HepG2 (cell line): ENCODE measurements around the gene PCYT2. TPM values are rescaled to one million over a fixed set of nuclear protein-coding genes. Genes with fewer than 3 reads are reported as not detected.

Experiments
- ATM ChIP-seq: fragments of 450-650 bp; IDR thresholded peaks from 2 replicates; pipeline ENCODE4 v1.7.1; 2017; ENCODE audit warnings: mild to moderate bottlenecking, borderline replicate concordance
- BCL6 ChIP-seq: IDR thresholded peaks from 2 replicates; pipeline ENCODE4 v1.6.1; 2016; ENCODE audit warnings: missing genetic modification reagents, missing compliant biosample characterization
- DR1 ChIP-seq: sonication (generic); formaldehyde crosslinking; IDR thresholded peaks from 2 replicates; pipeline ENCODE4 v1.8.0; 2021; ENCODE audit warnings: mild to moderate bottlenecking, missing genetic modification reagents, inconsistent platforms
- EEA1 ChIP-seq: sonication (generic); formaldehyde crosslinking; IDR thresholded peaks from 2 replicates; pipeline ENCODE4 v1.5.1; 2020; ENCODE audit warnings: mild to moderate bottlenecking, missing genetic modification reagents, borderline replicate concordance
- ELF1 ChIP-seq: sonication (generic); formaldehyde crosslinking; IDR thresholded peaks from 2 replicates; pipeline ENCODE4 v1.4.0; 2020; ENCODE audit warnings: missing genetic modification reagents
- GATA4 ChIP-seq: sonication (generic); IDR thresholded peaks from 2 replicates; pipeline ENCODE4 v1.6.1; 2016; ENCODE audit warnings: antibody characterized with exemption, low read depth, borderline replicate concordance
- HDAC1 ChIP-seq: sonication (generic); formaldehyde crosslinking; IDR thresholded peaks from 2 replicates; pipeline ENCODE4 v1.5.1; 2020; ENCODE audit warnings: mild to moderate bottlenecking, missing genetic modification reagents
- MTA1 ChIP-seq: sonication (generic); formaldehyde crosslinking; IDR thresholded peaks from 2 replicates; pipeline ENCODE4 v1.4.0; 2020; ENCODE audit warnings: missing genetic modification reagents, mild to moderate bottlenecking, borderline replicate concordance
- MXI1 ChIP-seq: IDR thresholded peaks from 3 replicates; pipeline ENCODE4 v1.6.1; 2012; ENCODE audit warnings: low read depth, low read length, inconsistent platforms, borderline replicate concordance
- NCOA2 ChIP-seq: sonication (generic); formaldehyde crosslinking; IDR thresholded peaks from 2 replicates; pipeline ENCODE4 v1.8.0; 2022; ENCODE audit warnings: inconsistent platforms
- NCOA5 ChIP-seq: sonication (generic); formaldehyde crosslinking; IDR thresholded peaks from 2 replicates; pipeline ENCODE4 v1.4.0; 2020; ENCODE audit warnings: missing genetic modification reagents
- NFYC ChIP-seq: IDR thresholded peaks from 2 replicates; pipeline ENCODE4 v1.6.1; 2016; ENCODE audit warnings: missing genetic modification reagents, missing compliant biosample characterization
- RARA ChIP-seq: IDR thresholded peaks from 2 replicates; pipeline ENCODE4 v1.6.1; 2016; ENCODE audit warnings: missing genetic modification reagents, missing compliant biosample characterization
- RXRB ChIP-seq: IDR thresholded peaks from 2 replicates; pipeline ENCODE4 v1.6.1; 2016; ENCODE audit warnings: borderline replicate concordance, missing genetic modification reagents, missing compliant biosample characterization
- SAP130 ChIP-seq: IDR thresholded peaks from 2 replicates; pipeline ENCODE4 v1.6.1; 2016; ENCODE audit warnings: low read depth
- SIN3B ChIP-seq: fragments of 150-350 bp; IDR thresholded peaks from 2 replicates; pipeline ENCODE4 v1.6.1; 2014; ENCODE audit warnings: low read length
- SNAI1 ChIP-seq: sonication (generic); formaldehyde crosslinking; IDR thresholded peaks from 2 replicates; pipeline ENCODE4 v1.5.0; 2020; ENCODE audit warnings: mild to moderate bottlenecking, missing genetic modification reagents, borderline replicate concordance
- SOX6 ChIP-seq, 2 experiments: fragments of 450-650 bp in 1 of 2; sonication (generic) in 1 of 2; formaldehyde crosslinking in 1 of 2; IDR thresholded peaks; 2 replicates each; pipeline versions ENCODE4 v1.4.0 to v1.6.1; 2017 to 2020; ENCODE audit warnings: antibody characterized with exemption in 1 of 2, mild to moderate bottlenecking in 1 of 2, missing genetic modification reagents in 1 of 2
- TBP ChIP-seq: sonication (generic); formaldehyde crosslinking; IDR thresholded peaks from 2 replicates; pipeline ENCODE4 v1.5.0; 2020; ENCODE audit warnings: missing genetic modification reagents
- TCF7 ChIP-seq: sonication (generic); IDR thresholded peaks from 2 replicates; pipeline ENCODE4 v1.6.1; 2016; ENCODE audit warnings: antibody characterized with exemption, low read depth
- ZBTB3 ChIP-seq: sonication (generic); formaldehyde crosslinking; IDR thresholded peaks from 2 replicates; pipeline ENCODE4 v1.4.0; 2020; ENCODE audit warnings: low read depth, mild to moderate bottlenecking, moderate library complexity, missing genetic modification reagents, borderline replicate concordance
- ZFP1 ChIP-seq: IDR thresholded peaks from 2 replicates; pipeline ENCODE4 v1.6.1; 2016
- ZFP37 ChIP-seq: sonication (generic); formaldehyde crosslinking; IDR thresholded peaks from 2 replicates; pipeline ENCODE4 v1.4.0; 2020; ENCODE audit warnings: missing genetic modification reagents, borderline replicate concordance
- ZSCAN30 ChIP-seq: sonication (generic); formaldehyde crosslinking; IDR thresholded peaks from 2 replicates; pipeline ENCODE4 v1.5.0; 2020; ENCODE audit warnings: mild to moderate bottlenecking, missing genetic modification reagents
- polyA plus RNA-seq, 8 experiments: library from polyadenylated mRNA; depleted of rRNA in 3 of 8; stranded (reverse) in 7 of 8; unstranded in 1 of 8; fragments of >200 nt; fragmentation: Illumina TruSeq in 4 of 8; extraction: Trizol in 4 of 8; gene quantifications; 2 replicates each; pipeline versions ENCODE4 v1.2.1 to v1.2.3, GENCODE V29; 2011 to 2016; ENCODE audit warnings: low read depth in 4 of 8, missing spikeins in 1 of 8, mixed read lengths in 1 of 8; ENCODE audit not compliant: insufficient read depth in 1 of 8
- total RNA-seq, 5 experiments: library from RNA; depleted of rRNA; stranded (reverse); fragments of >200 nt; fragmentation: Illumina TruSeq; extraction: Trizol; gene quantifications; 2 replicates each; pipeline ENCODE4 v1.2.3, GENCODE V29; 2016; ENCODE audit warnings: low read depth in 1 of 5
- TF ChIP-seq, protein P1 (sequence below): sonication (generic); formaldehyde crosslinking; IDR thresholded peaks from 2 replicates; pipeline ENCODE4 v1.8.0; 2022; ENCODE audit warnings: low read depth, missing genetic modification reagents
- TF ChIP-seq, protein P2 (sequence below): sonication (generic); formaldehyde crosslinking; IDR thresholded peaks from 2 replicates; pipeline ENCODE4 v1.5.0; 2020; ENCODE audit warnings: missing genetic modification reagents, mild to moderate bottlenecking, borderline replicate concordance
- TF ChIP-seq, protein P3 (sequence below): IDR thresholded peaks from 2 replicates; pipeline ENCODE4 v1.6.1; 2016; ENCODE audit warnings: low read depth, borderline replicate concordance
- TF ChIP-seq, protein P4 (sequence below): sonication (generic); formaldehyde crosslinking; IDR thresholded peaks from 2 replicates; pipeline ENCODE4 v1.9.0; 2022; ENCODE audit warnings: missing genetic modification reagents, mild to moderate bottlenecking, borderline replicate concordance

PCYT2 gene
- total and polyA plus RNA-seq, 2 of the 13 experiments (the other 11 are each of a cell fraction or from before 2014, with no cell fraction given), result 147 to 297 TPM

DNA sequence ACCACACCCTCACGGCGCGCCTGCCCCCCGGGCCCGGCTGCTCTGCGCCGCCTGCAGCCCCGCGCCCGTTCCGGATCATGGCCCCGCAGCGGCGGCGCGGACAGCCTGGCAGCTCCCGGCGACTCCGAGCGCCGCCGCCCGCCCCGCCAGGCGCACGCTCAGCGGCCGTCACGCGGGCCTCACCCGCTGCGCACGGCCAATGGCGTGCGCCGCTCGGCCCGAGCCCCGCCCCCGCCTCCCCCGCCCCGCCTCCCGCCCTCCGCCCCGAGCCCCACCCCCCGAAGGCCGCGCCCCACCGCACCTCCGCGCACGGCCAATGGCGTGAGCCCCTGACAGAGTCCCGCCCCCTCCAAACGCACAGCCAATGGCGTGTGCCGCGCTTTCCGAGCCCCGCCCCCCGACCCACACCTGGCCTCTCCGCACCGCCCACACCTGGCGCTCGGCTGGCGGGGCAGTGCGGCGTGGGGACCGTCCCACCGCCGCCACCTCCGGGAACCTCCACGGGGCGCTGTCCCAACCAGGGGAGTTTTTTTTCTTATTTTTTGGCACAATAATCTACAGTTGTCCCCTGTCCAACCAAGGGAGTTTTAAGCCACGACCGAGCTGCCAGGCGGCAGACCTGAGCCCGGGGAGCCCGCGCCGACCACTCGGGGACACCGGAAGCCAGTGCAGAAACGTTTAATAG, at the start of gene PCYT2 (continued):
- TF ChIP-seq, protein P1, sequence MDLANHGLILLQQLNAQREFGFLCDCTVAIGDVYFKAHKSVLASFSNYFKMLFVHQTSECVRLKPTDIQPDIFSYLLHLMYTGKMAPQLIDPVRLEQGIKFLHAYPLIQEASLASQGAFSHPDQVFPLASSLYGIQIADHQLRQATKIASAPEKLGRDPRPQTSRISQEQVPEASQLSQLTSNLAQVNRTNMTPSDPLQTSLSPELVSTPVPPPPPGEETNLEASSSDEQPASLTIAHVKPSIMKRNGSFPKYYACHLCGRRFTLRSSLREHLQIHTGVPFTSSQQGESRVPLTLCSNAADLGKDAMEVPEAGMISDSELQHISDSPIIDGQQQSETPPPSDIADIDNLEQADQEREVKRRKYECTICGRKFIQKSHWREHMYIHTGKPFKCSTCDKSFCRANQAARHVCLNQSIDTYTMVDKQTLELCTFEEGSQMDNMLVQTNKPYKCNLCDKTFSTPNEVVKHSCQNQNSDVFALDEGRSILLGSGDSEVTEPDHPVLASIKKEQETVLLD (CRISPR knock-in tag), result peak; percentile 47; the same call in 1 of the 2 replicates
- TF ChIP-seq, protein P2, sequence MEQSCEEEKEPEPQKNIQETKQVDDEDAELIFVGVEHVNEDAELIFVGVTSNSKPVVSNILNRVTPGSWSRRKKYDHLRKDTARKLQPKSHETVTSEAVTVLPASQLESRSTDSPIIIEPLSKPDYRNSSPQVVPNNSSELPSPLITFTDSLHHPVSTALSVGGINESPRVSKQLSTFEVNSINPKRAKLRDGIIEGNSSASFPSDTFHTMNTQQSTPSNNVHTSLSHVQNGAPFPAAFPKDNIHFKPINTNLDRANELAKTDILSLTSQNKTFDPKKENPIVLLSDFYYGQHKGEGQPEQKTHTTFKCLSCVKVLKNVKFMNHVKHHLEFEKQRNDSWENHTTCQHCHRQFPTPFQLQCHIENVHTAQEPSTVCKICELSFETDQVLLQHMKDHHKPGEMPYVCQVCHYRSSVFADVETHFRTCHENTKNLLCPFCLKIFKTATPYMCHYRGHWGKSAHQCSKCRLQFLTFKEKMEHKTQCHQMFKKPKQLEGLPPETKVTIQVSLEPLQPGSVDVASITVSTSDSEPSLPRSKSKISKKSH (CRISPR knock-in tag), result no peak
- TF ChIP-seq NFYC (CRISPR knock-in tag), result peak; percentile 76
- no peak for TF ChIP-seq ZFP1
- 0 out of 2 replicates have a peak, but pooled peaks have one; percentile 25 for TF ChIP-seq DR1
- TF ChIP-seq GATA4, result no peak
- peak; percentile 56; the same call in 1 of the 2 replicates for TF ChIP-seq HDAC1 (CRISPR knock-in tag)
- TF ChIP-seq SAP130 (CRISPR knock-in tag), result peak; percentile 82
- no peak for TF ChIP-seq SNAI1
- TF ChIP-seq BCL6 (CRISPR knock-in tag), result no peak
- 0 out of 2 replicates have a peak, but pooled peaks have one; percentile 11 for TF ChIP-seq RARA (CRISPR knock-in tag)
- TF ChIP-seq RXRB (CRISPR knock-in tag), result no peak
- TF ChIP-seq MXI1, result peak; percentile 84; the same call in 1 of the 3 replicates
- TF ChIP-seq ZSCAN30 (CRISPR knock-in tag), result no peak
- no peak for TF ChIP-seq EEA1 (CRISPR knock-in tag)
- no peak for TF ChIP-seq TCF7
- no peak for TF ChIP-seq ATM
- TF ChIP-seq, protein P3, sequence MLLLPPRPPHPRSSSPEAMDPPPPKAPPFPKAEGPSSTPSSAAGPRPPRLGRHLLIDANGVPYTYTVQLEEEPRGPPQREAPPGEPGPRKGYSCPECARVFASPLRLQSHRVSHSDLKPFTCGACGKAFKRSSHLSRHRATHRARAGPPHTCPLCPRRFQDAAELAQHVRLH (CRISPR knock-in tag), result no peak
- TF ChIP-seq NCOA5 (CRISPR knock-in tag), result no peak
- no peak for TF ChIP-seq SOX6 (IDR thresholded peaks at IDR 0.05)
- TF ChIP-seq SOX6 (CRISPR knock-in tag; IDR thresholded peaks at IDR 0.05), result no peak
- no peak for TF ChIP-seq TBP (CRISPR knock-in tag)
- TF ChIP-seq ZBTB3 (CRISPR knock-in tag), result no peak
- TF ChIP-seq ELF1, result no peak
- TF ChIP-seq MTA1 (CRISPR knock-in tag), result no peak
- TF ChIP-seq NCOA2 (CRISPR knock-in tag), result no peak
- TF ChIP-seq ZFP37 (CRISPR knock-in tag), result no peak
- TF ChIP-seq, protein P4, sequence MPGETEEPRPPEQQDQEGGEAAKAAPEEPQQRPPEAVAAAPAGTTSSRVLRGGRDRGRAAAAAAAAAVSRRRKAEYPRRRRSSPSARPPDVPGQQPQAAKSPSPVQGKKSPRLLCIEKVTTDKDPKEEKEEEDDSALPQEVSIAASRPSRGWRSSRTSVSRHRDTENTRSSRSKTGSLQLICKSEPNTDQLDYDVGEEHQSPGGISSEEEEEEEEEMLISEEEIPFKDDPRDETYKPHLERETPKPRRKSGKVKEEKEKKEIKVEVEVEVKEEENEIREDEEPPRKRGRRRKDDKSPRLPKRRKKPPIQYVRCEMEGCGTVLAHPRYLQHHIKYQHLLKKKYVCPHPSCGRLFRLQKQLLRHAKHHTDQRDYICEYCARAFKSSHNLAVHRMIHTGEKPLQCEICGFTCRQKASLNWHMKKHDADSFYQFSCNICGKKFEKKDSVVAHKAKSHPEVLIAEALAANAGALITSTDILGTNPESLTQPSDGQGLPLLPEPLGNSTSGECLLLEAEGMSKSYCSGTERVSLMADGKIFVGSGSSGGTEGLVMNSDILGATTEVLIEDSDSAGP (CRISPR knock-in tag), result no peak
- TF ChIP-seq SIN3B, result no peak
